Stromal cell of bone marrow (primary cell): Measurements from ENCODE around the gene CIITA.

ENCODE experiments used
- DNase-seq: peaks from one replicate; pipeline ENCODE4 v3.0.0-alpha.2; 2012; ENCODE audit warnings: low read depth

Gene CIITA

DNA sequence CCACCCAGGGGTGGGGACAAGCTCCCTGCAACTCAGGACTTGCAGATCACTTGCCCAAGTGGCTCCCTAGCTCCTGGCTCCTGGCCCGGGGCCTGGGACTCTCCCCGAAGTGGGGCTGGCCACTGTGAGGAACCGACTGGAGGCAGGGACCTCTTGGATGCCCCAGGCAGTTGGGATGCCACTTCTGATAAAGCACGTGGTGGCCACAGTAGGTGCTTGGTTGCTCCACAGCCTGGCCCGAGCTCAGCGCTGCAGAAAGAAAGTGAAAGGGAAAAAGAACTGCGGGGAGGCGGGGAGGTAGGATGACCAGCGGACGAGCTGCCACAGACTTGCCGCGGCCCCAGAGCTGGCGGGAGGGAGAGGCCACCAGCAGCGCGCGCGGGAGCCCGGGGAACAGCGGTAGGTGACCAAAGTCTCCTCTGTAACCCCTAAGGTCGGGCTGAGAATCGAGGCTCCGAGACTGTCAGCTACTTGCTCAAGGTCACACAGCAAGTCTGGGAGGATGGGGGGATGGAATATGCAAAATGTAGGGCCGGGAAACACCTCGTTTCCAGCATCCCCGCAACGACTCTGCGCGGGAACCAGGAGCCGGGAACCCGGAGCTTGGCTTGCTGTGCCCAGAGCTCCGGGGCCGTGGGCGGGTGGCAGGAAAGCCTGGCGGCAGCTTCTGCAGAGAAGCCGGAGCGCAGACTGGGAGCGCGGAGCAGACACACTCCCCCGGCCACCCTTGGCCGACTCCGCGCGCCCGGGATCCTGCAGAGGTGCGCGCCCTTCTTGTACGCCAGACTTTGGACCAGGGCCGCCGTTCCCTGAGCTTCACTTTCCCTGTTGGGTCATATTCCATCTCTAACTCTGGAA is 1.9 kb downstream of the CIITA start:
- peak; percentile 30 for DNase-seq

DNA sequence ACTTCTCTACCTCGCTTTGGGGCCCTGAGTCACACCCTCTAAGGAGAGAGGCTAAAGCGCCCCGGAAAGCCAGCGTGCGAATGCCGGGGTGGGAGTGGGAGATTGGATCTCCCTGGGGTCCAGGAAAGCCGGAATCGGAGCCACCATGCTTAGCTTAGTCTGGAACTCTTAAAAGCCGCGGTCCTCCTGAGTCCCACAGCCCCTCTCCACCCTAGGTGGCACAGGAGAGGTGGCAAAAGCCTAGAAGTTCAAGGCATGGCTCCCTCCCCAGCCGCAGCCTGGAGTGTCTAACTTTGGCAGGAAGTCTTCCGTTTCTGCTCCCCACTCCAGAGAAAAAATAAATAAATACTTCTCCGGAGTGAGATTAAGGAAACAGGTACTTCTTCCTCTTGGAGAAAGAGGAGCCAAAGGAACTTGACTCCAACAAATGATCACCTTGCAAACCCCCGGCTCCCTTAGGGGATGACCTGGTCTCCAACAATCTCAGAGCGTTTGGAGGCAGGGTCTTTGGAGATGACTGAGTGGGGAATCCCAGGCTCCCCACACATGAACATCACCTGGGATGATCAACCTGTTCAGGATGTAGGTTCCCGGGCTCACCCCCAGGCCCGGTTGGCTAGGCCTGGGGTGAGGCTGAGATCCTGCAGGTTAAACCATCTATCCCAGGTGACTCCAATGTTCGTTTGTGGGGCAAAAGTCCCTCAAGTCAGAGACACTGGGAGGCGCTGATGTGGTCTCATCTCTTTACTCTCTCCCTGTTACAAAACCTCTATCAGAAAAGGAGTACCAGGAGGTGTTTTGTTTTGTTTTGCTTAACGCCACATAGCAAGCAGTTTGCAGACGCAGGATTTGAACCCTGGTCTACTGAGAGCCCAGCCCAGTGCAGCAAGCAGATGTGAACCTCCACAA is 2.9 kb downstream of the CIITA start:
- DNase-seq, result no peak

DNA sequence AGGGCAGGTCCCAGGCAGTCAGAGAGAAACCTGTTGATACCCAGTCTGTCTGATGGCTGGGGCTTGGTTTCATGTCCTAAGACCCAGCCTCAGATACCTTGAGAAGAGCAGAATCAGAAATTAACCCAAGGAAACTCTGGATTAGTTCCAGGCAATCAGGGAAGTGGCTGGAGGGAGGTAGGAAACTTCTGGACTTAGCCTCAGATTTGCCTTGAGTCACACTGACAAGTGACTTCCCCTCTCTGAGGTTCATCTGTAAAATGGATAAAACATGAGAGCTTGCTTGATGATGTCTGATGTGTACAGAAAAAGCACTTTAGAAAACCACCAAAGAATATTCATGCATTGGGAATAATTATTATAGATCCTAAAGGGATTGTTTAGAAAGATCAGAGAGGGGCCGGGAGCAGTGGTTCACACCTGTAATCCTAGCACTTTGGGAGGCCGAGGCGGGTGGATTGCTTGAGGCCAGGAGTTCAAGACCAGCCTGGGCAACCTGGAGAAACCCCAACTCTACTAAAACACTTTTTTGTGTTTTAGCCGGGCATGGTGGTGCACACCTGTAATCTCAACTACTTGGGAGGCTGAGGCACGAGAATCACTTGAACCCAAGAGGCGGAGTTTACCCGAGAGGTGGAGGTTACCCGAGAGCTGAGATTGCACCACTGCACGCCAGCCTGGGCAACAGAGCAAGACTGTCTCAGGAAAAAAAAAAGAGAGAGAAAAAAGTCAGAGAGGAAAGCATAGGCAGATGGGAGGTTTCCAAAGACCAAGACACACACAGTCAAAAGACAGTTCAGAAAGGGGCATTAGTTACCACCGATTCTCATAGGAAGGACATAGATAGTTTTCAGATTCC is 3.8 kb downstream of the CIITA start:
- no peak for DNase-seq

DNA sequence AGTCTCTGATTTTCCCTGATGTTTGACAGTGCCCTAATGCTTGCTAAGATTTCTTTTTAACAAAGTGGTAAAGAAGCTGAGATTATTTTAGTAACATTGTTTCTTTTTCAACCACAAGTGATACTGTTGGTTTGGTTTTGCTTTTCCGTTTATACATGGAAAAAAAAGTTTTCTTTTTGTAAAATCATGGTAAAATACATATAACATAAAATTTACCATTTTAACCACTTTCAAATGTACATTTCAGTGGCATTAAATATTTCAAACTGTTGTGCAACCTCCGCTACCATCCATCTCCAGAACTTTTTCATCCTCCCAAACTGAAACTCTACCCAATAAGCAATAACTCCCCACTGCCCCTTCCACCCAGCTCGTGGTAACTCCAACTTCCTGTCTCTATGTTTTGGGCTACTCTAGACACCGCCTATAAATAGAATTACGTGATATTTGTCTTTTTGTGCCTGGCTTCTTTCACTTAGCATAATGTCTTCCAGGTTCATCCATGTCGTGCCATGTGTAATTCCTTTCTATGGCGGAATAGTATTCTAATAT is 4.6 kb downstream of the CIITA start:
- no peak for DNase-seq

DNA sequence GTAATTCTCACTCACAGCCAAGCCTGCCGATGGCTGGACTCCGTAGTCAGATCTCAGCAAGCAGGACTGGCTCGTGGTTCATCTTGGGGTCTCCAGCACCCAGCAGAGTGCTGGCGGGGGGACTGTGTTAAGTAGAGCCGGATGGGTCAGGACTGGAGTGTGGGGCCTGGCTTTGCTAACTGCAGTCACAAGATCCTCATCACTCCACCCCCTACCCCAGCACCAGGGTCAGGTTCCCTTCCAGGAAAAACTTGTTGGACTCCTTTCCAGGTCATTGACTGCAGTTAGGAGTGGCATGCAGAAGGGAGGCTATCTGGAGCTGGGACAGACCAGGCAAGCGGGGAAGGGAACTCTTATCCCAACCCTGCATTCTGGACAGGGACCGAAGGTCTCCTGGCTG is 6.0 kb downstream of the CIITA start:
- no peak for DNase-seq

DNA sequence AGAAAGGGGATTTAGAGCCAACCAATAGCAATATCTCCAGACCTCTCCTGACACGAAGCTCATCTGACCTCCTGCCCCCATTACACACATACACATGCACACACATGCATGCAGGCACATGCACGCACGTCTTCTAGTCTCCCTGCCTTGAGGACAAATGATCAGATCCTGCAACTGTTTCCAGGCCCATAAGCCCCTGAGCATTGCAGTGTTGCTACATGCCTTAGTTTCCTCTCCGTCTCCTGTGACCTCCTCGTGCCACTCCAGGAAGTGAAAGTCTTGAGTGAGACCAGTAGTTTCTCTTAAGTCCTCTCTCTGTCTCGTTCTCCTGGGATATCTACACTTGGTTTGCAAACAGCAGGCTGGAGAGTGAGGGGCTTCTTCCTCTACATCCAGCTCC is 8.2 kb downstream of the CIITA start:
- DNase-seq, result no peak

DNA sequence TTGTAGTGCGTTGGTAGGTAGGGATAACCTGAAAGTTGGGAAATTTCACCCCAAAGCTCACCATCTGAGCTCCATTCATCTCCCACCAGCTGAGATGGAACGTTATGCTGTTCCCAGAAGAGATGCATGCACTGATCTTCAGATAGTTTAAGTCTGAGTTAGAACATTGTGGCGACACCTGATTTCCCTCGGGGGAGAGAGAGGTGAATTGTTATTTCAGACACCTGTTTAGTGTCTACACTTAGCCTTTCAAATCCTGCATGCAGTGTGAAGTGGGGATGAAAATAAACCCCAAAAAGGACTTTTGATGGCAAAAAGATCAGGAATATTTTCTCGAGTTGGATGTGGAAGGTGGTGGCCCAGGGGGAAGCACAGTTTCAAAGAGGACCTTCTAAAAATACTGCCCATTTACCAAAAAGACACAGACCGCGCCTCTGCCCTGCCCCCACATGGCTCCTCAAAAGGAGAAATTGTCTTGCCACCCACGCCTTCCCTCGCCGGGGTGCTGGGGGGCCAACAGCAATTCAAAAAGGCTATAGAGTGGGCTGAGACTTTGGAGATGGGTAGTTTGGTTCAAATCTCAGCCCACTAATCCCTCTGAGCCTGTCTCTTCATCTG is 11.4 kb downstream of the CIITA start:
- no peak for DNase-seq

DNA sequence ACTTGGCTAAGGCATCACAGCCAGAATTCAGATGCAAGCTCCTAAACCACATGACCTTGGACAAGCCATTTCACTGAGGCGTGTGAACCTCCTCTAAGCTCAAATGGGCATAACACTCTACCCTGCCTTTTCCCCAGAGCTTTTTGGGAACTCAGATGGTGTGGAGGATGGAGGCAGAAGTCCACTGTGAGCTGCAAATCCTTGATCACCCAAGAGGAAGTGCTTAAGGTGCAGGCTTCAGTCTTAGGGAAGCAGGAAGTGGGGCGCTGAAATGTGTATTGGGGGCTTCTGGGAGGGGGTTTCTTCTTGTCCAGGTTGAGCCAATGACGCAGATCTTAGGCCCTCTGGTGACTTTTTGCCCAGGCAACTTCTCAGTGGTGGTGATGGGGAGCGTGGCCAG is 12.9 kb downstream of the CIITA start:
- DNase-seq, result no peak

DNA sequence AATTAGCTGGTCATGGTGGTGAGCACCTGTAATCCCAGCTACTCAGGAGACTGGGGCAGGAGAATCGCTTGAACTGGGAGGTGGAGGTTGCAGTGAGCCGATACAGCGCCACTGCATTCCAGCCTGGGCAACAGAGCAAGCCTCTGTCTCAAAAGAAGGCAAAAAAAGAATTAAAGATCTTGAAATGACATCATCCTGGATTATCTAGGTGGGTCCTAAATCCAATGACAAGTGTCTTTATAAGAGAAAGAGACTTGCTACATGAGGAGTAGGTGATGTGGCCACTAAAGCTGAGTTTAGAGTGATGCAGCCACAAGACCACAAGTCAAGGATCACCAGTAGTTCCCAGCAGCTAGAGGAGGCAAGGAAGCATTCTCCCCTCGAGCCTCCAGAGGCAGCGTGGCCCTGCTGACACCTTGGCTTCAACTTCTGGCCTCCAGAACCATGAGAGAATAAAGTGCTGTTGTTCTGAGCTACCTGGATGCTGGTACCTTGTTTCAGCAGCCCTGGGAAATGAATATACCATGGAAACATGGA is 15.8 kb downstream of the CIITA start:
- DNase-seq, result no peak

DNA sequence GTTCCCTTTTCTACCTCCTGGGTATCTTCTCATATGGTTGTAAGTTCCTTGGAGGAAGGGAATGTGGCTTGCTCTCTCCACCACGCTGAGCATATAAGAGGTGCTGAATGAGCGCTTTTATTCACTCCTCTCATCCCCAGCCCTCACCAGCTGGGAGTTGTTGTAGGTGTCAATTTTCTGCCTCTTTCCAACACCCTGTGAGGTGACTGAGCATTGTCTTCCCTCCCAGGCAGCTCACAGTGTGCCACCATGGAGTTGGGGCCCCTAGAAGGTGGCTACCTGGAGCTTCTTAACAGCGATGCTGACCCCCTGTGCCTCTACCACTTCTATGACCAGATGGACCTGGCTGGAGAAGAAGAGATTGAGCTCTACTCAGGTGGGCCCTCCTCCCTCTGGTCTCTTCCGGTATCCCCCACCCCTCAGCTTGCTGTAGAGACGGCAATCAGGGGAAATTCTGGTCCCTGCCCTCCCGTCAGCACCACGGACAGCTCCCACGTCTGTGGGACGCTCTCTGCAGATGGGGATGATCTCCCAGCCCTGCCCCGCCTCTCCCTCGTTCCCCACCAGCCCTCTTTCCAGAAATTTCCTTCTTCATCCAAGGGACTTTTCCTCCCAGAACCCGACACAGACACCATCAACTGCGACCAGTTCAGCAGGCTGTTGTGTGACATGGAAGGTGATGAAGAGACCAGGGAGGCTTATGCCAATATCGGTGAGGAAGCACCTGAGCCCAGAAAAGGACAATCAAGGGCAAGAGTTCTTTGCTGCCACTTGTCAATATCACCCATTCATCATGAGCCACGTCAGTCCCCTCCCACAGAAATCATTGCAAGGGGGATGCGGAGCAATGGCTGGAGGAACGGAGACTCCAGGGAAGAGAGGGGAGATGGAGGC is 18.3 kb downstream of the CIITA start:
- peak; percentile 5 for DNase-seq

DNA sequence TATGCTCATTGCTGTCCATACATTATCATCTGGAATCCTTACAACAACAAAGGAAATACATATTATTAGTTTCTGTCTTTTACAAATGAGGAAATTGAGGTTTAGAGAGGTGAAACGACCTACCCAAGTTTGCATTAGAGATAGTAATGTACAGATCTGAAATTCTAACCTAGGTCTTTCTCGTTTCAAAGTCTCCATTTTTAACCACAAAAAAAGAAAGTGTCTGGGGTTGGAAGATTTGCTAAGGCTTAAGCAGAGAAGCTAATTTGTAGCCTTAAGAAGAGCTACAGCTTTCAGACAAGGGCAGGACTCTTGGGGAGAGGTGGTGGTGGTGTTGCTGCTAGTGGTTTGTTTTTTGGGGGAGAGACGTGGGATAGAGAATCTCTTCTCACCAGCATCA is 19.2 kb downstream of the CIITA start:
- DNase-seq, result no peak

DNA sequence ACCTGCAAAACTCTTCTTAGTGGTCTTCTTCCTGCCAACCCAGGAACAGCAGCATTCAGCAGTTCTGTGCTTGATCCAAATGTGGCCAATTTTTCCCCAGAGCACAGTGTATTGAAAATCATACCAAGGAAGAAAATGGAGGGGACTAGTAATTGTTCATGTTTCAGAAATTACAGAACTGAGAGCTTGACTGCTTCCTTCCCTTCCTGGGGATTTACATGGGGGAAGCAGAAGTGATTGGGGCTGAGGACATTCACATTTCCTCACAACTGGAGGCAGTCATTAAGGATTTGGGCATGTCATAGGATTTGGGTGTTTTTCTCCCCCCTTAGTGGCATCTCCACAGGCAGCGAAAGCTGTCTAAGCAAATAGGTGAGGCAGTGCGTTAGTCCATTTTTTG is 19.7 kb downstream of the CIITA start:
- DNase-seq, result no peak

DNA sequence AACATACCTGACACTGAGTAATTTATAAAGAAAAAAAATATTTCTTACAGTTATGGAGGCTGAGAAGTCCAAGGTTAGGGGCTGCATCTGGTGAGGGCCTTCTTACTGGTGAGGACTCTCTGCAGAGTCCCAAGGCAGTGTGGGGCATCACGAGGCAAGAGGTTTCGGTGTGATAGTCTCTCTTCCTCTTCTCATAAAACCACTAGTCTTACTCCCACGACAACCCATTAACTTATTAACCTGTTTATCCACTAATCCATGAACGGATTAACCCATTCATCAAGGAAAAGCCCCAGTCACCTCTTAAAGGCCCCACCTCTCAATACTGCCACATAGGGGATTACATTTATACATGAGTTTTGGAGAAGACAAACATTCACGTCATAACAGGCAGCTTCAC is 20.1 kb downstream of the CIITA start:
- DNase-seq, result no peak

DNA sequence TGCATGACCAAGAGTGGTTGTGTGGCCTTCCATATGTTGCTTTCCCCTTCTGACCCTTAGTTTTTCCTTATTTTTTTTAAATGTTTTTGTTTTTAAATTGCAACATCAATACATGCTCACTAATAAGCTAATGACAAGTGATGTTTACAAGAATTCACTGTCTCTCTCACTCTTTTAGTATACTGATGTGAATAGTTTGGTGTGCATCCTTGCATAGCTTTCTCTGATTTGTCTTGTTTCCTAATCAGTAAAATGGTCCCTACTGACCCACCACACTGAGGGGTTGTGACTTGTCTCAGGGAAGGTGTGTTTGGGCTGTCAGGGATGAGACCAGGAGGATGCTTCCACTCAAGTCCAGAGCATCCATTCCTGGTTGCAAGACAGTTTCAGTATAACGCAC is 26.0 kb downstream of the CIITA start:
- no peak for DNase-seq

DNA sequence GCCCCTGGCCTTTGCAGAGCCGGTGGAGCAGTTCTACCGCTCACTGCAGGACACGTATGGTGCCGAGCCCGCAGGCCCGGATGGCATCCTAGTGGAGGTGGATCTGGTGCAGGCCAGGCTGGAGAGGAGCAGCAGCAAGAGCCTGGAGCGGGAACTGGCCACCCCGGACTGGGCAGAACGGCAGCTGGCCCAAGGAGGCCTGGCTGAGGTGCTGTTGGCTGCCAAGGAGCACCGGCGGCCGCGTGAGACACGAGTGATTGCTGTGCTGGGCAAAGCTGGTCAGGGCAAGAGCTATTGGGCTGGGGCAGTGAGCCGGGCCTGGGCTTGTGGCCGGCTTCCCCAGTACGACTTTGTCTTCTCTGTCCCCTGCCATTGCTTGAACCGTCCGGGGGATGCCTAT is 29.5 kb downstream of the CIITA start:
- DNase-seq, result no peak

DNA sequence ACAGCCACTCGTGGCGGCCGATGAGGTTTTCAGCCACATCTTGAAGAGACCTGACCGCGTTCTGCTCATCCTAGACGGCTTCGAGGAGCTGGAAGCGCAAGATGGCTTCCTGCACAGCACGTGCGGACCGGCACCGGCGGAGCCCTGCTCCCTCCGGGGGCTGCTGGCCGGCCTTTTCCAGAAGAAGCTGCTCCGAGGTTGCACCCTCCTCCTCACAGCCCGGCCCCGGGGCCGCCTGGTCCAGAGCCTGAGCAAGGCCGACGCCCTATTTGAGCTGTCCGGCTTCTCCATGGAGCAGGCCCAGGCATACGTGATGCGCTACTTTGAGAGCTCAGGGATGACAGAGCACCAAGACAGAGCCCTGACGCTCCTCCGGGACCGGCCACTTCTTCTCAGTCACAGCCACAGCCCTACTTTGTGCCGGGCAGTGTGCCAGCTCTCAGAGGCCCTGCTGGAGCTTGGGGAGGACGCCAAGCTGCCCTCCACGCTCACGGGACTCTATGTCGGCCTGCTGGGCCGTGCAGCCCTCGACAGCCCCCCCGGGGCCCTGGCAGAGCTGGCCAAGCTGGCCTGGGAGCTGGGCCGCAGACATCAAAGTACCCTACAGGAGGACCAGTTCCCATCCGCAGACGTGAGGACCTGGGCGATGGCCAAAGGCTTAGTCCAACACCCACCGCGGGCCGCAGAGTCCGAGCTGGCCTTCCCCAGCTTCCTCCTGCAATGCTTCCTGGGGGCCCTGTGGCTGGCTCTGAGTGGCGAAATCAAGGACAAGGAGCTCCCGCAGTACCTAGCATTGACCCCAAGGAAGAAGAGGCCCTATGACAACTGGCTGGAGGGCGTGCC is 30.1 kb downstream of the CIITA start:
- no peak for DNase-seq

DNA sequence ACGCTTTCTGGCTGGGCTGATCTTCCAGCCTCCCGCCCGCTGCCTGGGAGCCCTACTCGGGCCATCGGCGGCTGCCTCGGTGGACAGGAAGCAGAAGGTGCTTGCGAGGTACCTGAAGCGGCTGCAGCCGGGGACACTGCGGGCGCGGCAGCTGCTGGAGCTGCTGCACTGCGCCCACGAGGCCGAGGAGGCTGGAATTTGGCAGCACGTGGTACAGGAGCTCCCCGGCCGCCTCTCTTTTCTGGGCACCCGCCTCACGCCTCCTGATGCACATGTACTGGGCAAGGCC is 30.7 kb downstream of the CIITA start:
- DNase-seq, result no peak

DNA sequence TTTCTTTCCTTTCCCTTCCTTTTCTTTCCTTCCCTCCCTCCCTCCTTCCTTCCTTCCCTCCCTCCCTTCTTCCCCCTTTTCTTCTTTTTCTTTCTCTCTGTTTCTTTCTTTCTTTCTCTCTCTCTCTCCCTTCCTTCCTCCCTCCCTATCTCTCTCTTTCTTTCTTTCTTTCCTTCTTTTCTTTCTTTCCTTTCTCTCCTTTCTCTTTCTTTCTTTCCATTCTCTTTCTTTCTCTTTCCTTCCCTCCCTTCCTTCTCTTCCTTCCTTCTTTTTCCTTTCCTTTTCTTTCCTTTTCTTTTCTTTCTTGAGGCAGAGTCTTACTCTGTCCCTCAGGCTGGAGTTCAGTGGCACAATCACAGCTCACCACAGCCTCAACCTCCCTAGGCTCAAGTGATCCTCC is 34.3 kb downstream of the CIITA start:
- no peak for DNase-seq

DNA sequence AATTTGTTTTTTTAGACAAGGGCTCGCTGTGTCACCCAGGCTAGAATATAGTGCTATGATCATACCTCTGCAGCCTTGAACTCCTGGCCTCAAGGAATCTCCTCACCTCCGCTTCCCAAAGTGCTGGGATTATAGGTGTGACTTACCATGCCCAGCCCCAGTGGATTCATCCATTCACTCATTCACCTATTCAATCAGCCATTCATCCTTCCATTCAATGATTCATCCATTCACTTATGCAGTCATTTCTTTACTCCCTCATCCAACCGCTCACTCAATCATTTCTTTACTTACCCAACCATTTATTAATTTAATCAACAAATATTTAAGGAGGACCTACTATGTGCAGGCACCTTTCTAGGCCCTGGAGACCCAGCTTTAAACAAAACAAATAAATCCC is 39.5 kb downstream of the CIITA start:
- DNase-seq, result no peak
